Keratinocyte (primary cell): ENCODE measurements around the gene PEAR1. TPM values are rescaled to one million over a fixed set of nuclear protein-coding genes. Genes with fewer than 3 reads are reported as not detected.

ENCODE experiments used
- DNase-seq: peaks from one replicate; pipeline ENCODE4 v3.0.0-alpha.2; 2011; ENCODE audit warnings: low read depth, missing footprints, low spot score
- FAIRE-seq: peaks from 2 replicates; lab custom pipeline; 2011; peaks lifted over from hg19 to GRCh38; lab: Jason Lieb, UNC
- H2AFZ ChIP-seq: 2 replicates; pipeline ENCODE4 v1.6.0; 2012; ENCODE audit warnings: low read length, control low read depth, inconsistent platforms; ENCODE audit not compliant: control insufficient read depth
- H3K27ac ChIP-seq: 2 replicates; pipeline ENCODE4 v1.5.1; 2011; ENCODE audit warnings: low read length; ENCODE audit not compliant: control insufficient read depth, insufficient read depth
- H3K27me3 ChIP-seq: 3 replicates; pipeline ENCODE4 v1.6.0; 2011; ENCODE audit warnings: low read length; ENCODE audit not compliant: control insufficient read depth, insufficient read depth; ENCODE audit errors: extremely low read depth
- H3K36me3 ChIP-seq, 2 experiments: 2 replicates in 1 of 2; 3 replicates in 1 of 2; pipeline ENCODE4 v1.5.1; 2011; ENCODE audit warnings: low read length in 2 of 2, mild to moderate bottlenecking in 1 of 2; ENCODE audit not compliant: control insufficient read depth in 2 of 2, insufficient read depth in 2 of 2; ENCODE audit errors: extremely low read depth in 1 of 2
- H3K4me1 ChIP-seq: 3 replicates; pipeline ENCODE4 v1.5.1; 2011; ENCODE audit warnings: low read length; ENCODE audit not compliant: control insufficient read depth, insufficient read depth; ENCODE audit errors: extremely low read depth
- H3K4me2 ChIP-seq: 3 replicates; pipeline ENCODE4 v1.6.0; 2011; ENCODE audit warnings: low read depth, low read length; ENCODE audit not compliant: control insufficient read depth, insufficient read depth; ENCODE audit errors: extremely low read depth
- H3K4me3 ChIP-seq, 3 experiments: fragments of 200-600 bp in 1 of 3; sonication (generic) in 1 of 3; 2 replicates in 2 of 3; 3 replicates in 1 of 3; pipeline ENCODE4 v1.5.1; 2011 to 2016; ENCODE audit warnings: low read length in 3 of 3, mild to moderate bottlenecking in 3 of 3, control low read depth in 2 of 3, inconsistent platforms in 1 of 3, low read depth in 1 of 3, mixed read lengths in 1 of 3, mixed run types in 1 of 3, moderate library complexity in 1 of 3; ENCODE audit not compliant: control insufficient read depth in 2 of 3, insufficient read depth in 2 of 3; ENCODE audit errors: extremely low read depth in 1 of 3
- H3K79me2 ChIP-seq: 2 replicates; pipeline ENCODE4 v1.6.0; 2012; ENCODE audit warnings: low read length; ENCODE audit not compliant: control insufficient read depth, insufficient read depth
- H3K9ac ChIP-seq: 3 replicates; pipeline ENCODE4 v1.6.0; 2011; ENCODE audit warnings: low read length; ENCODE audit not compliant: control insufficient read depth, insufficient read depth; ENCODE audit errors: extremely low read depth
- H3K9me1 ChIP-seq: 3 replicates; pipeline ENCODE4 v1.6.0; 2011; ENCODE audit warnings: low read length; ENCODE audit not compliant: control insufficient read depth, insufficient read depth; ENCODE audit errors: extremely low read depth
- H3K9me3 ChIP-seq: 2 replicates; pipeline ENCODE4 v1.5.1; 2012; ENCODE audit warnings: low read depth, low read length; ENCODE audit not compliant: control insufficient read depth
- H4K20me1 ChIP-seq: 3 replicates; pipeline ENCODE4 v1.6.0; 2011; ENCODE audit warnings: low read length; ENCODE audit not compliant: control insufficient read depth, insufficient read depth; ENCODE audit errors: extremely low read depth
- EZH2 ChIP-seq: IDR thresholded peaks from one replicate; pipeline ENCODE4 v1.6.1; 2012; ENCODE audit warnings: inconsistent platforms, mild to moderate bottlenecking, low read length, moderate library complexity
- dilution Hi-C: fragments of 300-500 bp; cut with MboI; formaldehyde crosslinking; loops from one replicate; pipeline ENCODE4 v1.7.0; 2020; ENCODE audit warnings: low sequenced_read_pairs; ENCODE audit not compliant: extremely low pct_ligation_motif_present
- polyA plus RNA-seq, 5 experiments: library from polyadenylated mRNA; depleted of rRNA in 3 of 5; stranded (reverse) in 3 of 5; stranded (forward) in 1 of 5; unstranded in 1 of 5; fragments of >200 nt; gene quantifications; 1 replicate in 1 of 5; 2 replicates in 3 of 5; 3 replicates in 1 of 5; pipeline versions ENCODE4 v1.2.1 to v1.2.3, GENCODE V29; 2011 to 2012; ENCODE audit warnings: missing spikeins in 2 of 5, low read depth in 1 of 5, low replicate concordance in 1 of 5
- TF ChIP-seq, protein P1 (sequence below), 3 experiments: IDR thresholded peaks in 1 of 3; conservative IDR thresholded peaks in 1 of 3; optimal IDR thresholded peaks in 1 of 3; 2 replicates in 2 of 3; 3 replicates in 1 of 3; pipeline versions ENCODE3 to v1.5.1; 2011; ENCODE audit warnings: low read length in 3 of 3, mild to moderate bottlenecking in 3 of 3, moderate library complexity in 2 of 3, control low read depth in 1 of 3, inconsistent platforms in 1 of 3; ENCODE audit not compliant: insufficient read depth in 2 of 3; ENCODE audit errors: extremely low read depth in 1 of 3

Gene PEAR1
- polyA plus RNA-seq, 1 donor (not counting 4 experiments of a cell fraction or from before 2014, with no cell fraction given) = 4.2 TPM

DNA sequence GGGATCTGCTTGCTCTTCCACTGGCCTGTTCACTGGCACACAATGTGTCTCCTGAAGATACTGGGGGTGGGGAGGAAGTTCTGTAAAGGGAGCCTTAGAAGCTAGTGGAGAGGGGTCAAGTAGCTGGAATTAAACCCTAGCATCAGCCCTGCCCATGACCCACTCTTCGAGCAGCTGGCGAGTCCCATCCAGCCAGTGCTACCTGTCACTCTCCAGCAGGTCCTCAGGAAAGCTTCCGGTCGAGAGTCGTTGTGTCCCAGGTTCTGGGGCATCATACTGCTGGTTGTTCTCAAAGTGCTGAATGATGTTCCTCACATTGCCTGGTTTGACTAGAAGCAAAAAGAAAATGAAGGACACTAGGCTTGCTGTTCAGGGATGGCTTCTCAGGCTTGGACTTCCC is 57.9 kb downstream of the PEAR1 start:
- peaks cover 10 to 28% of the 10 kb centered on the region in 2 experiments for H3K36me3 ChIP-seq

GRCh38 chr1:156953571-156953970 is 60.1 kb downstream of the PEAR1 start:
- no peak overlapping the region for H3K4me3 ChIP-seq
- H2AFZ ChIP-seq = no peak overlapping the region
- peaks cover 11 to 13% of the 10 kb centered on the region in 2 experiments for H3K36me3 ChIP-seq
- FAIRE-seq (no peak), DNase-seq (no peak)
- H3K27me3 ChIP-seq = no peaks in the 10 kb centered on the region
- no peaks in the 10 kb centered on the region for H3K79me2 ChIP-seq
- H4K20me1 ChIP-seq = no peaks in the 10 kb centered on the region
- no peaks in the 10 kb centered on the region for H3K4me1 ChIP-seq
- H3K9ac ChIP-seq = no peak overlapping the region
- no peak overlapping the region for H3K4me2 ChIP-seq
- H3K27ac ChIP-seq = no peak overlapping the region
- H3K9me3 ChIP-seq = no peaks in the 10 kb centered on the region
- TF ChIP-seq, protein P1, sequence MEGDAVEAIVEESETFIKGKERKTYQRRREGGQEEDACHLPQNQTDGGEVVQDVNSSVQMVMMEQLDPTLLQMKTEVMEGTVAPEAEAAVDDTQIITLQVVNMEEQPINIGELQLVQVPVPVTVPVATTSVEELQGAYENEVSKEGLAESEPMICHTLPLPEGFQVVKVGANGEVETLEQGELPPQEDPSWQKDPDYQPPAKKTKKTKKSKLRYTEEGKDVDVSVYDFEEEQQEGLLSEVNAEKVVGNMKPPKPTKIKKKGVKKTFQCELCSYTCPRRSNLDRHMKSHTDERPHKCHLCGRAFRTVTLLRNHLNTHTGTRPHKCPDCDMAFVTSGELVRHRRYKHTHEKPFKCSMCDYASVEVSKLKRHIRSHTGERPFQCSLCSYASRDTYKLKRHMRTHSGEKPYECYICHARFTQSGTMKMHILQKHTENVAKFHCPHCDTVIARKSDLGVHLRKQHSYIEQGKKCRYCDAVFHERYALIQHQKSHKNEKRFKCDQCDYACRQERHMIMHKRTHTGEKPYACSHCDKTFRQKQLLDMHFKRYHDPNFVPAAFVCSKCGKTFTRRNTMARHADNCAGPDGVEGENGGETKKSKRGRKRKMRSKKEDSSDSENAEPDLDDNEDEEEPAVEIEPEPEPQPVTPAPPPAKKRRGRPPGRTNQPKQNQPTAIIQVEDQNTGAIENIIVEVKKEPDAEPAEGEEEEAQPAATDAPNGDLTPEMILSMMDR (optimal IDR thresholded peaks at IDR 0.05 in 1 of 3, IDR thresholded peaks at IDR 0.05 in 1 of 3, conservative IDR thresholded peaks at IDR 0.05 in 1 of 3; ENCODE audit: extremely low read depth in 1 of 3, insufficient read depth in 2 of 3, low read length in 3 of 3) = no peak
- TF ChIP-seq EZH2 = no peak
- H3K9me1 ChIP-seq = no peaks in the 10 kb centered on the region
- dilution Hi-C loops = no loop called here

More for the DNA sequence above, 57.9 kb downstream of the PEAR1 start:
- DNase-seq (no peak), FAIRE-seq (no peak)
- Histone ChIP-seq H4K20me1 (no peaks in the 10 kb centered on the region), H3K27me3 (no peaks in the 10 kb centered on the region), H3K4me2 (no peak overlapping the region), H3K27ac (no peak overlapping the region), H3K9me3 (no peaks in the 10 kb centered on the region), H3K9me1 (peaks cover 1% of the 10 kb centered on the region), H3K4me3 (no peak overlapping the region), H3K9ac (no peak overlapping the region), H2AFZ (no peak overlapping the region), H3K4me1 (peaks cover under 1% of the 10 kb centered on the region), H3K79me2 (no peaks in the 10 kb centered on the region)
- dilution Hi-C loops = no loop called here
- TF ChIP-seq EZH2 = no peak
- TF ChIP-seq, protein P1 (optimal IDR thresholded peaks at IDR 0.05 in 1 of 3, IDR thresholded peaks at IDR 0.05 in 1 of 3, conservative IDR thresholded peaks at IDR 0.05 in 1 of 3; ENCODE audit: extremely low read depth in 1 of 3, insufficient read depth in 2 of 3, low read length in 3 of 3) = no peak
